NCI-H1417 (cell line): ENCODE measurements around the gene GRK5.
A peak's percentile ranks its signal among the peaks of the same experiment; 100 is the strongest.

ENCODE experiments used
- DNase-seq, 3 experiments: peaks; one replicate each; lab custom pipeline; 2025; lab: John Stamatoyannopoulos, UW

The GRK5 gene

GRCh38 chr10:119343011-119343601 lies 135.7 kb downstream of the GRK5 start:
- no peak for DNase-seq

- DNase-seq, result peak; percentile 7 to 54 (median 27)
Measured at GRCh38 chr10:119344381-119344780, 137.0 kb downstream of the GRK5 start.

- no peak for DNase-seq
Measured at GRCh38 chr10:119346095-119346832, 138.9 kb downstream of the GRK5 start.

- DNase-seq, result no peak
Measured at GRCh38 chr10:119347181-119347974, 140.0 kb downstream of the GRK5 start.

DNA sequence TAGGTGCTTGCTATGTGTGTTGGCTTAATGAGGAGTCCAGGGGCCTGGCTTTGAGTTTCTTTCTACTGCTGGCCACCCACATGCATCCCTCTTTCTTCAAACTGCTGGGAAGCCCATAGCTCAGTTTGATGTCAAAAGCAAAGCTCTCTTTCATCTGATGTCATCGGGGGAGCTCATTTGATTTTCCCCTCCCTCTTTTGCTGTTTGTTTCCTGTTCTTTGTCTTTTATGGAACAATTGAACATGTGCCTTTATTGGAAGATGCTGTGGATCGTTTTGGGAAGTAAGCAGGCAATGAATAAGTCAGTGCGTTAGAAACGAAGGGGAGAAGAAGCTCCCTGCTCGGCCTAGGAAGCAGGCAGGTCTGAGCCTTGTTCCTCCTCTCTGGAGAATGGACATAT lies 140.7 kb downstream of the GRK5 start:
- no peak for DNase-seq

DNA sequence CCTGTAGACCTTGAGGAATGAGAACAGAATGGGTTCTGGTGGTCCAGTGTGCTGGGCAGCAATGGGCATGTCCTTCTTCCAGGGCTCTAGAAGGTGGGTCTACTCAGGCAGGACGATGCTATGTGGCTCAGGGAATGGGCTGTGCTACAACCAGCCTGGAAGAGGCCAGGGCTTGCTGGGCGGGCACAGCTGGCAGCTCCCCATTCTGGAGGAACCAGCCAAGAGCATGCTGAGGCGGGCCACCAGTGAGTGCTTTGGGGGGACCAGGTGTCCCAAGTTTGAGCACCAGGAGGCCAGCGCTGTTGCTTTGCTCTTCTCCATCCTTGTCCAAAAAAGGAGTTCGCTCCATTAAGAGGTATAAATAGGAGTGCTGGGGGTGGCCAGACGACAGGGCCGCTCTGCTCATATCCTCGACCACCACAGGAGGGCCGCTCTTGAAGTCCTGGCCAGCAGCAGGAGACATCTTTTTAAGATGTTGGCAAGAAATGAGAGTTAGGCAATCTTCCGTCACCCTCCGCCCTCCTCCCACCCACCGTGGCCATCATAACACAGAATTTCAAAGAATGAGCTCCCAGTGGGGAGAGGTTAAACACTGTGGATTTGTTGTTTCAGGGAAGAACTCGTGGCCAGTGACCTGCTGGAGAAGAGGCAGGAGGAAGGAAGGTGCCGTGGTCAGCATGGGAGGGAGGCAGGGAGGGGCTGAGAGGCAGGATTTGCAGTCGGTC lies 141.3 kb downstream of the GRK5 start:
- no peak for DNase-seq

GRCh38 chr10:119349341-119349740 lies 142.0 kb downstream of the GRK5 start:
- no peak for DNase-seq

DNA sequence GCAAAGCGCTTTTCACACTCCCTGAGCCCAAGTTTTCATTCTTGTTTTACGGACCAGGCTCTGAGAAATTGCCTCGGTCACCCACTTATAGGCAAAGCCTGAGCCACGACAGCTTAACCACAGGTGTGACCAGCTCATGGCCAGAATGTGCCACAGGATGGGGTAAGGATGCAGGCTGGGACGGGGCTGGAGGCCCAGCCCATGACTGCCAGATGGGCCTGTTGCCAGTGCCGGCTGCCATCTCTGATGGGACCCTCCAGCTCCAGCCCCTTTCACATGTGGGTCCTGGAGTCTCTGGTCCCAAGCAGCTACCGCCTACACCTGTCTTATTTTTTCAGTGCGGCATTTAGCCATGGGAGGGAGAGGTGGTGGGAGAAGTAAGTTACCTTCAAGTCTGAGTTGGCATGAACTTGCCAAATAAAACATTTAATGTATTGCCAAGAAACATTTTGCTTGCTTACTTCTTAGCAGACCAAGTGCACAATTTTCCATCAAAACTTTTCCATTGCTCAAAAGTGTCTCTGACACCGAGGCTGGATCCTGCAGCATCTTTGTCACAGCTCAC lies 142.6 kb downstream of the GRK5 start:
- no peak for DNase-seq

- no peak for DNase-seq
Measured at GRCh38 chr10:119350502-119351097, 143.2 kb downstream of the GRK5 start.

DNA sequence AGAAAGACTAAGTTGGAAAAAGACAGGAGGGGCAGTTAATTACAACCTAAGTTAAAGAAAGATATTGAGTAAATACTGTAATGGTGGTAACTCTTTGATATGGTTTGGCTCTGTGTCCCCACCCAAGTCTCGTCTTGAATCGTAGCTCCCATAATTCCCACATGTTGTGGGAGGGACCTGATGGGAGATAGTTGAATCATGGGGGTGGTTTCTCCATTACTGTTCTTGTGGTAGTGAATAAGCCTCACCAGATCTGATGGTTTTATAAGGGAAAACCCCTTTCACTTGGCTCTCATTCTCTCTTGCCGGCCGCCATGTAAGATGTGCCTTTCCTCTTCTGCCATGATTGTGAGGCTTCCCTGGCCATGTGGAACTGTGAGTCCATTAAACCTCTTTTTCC lies 143.8 kb downstream of the GRK5 start:
- DNase-seq, result no peak

DNA sequence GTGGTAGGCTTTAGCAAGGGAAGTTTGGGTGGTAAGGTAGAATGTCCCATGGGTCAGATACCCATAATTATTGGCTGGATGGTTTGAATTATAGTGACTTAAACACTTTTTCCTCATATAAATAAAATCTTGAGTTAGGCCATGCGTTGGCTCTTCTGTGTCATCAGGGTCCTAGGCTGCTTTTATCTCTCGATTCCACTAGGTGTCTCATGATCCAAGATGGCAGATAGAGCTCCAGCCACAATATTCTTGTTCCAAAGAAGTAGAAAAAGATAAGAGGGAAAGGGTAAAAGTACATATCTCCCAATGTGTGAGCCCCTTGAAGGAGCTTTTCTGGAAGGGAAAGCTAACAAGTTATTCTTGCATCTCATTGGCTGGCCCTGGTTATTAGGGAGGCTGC lies 144.7 kb downstream of the GRK5 start:
- DNase-seq, result no peak

DNA sequence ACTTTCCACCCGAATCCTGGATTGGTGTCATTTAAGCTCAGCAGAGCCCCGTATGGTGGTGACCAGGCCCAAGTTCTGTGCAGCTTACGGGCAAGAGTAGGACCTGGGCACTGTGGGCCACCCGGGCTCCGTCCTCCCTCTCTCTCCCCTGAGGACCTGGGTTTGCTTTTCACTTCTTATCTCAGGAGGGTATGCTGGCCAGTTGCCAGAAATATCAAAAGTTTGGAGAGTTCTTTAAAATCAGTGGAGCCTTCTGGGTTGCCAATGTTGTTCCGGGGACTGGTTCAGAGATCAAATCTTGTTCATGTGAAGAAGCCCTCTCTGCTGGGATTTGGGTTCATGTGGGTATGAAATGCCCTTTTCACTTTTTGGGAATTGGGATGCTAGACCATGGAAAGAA lies 145.4 kb downstream of the GRK5 start:
- DNase-seq, result no peak

DNA sequence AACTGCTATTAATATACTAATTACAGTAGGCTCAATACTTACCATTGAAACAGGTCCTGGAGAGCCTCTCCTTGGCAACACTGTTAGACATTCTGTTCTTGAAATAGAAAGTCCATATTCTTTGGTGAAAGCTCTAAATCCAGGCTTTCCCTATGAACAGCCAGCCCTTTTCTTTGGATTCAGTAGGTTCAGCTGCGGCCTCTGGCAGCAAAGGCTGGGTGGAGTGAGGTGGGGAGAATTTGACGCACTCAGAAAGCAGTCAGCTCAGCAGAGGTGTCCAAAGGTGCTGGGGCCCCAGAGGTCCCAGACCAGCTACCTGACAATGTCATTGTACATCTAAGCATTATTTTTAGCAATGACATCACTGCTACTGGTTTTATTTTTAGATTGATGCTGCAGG lies 146.1 kb downstream of the GRK5 start:
- no peak for DNase-seq

- no peak for DNase-seq
Measured at GRCh38 chr10:119355930-119356329, 148.6 kb downstream of the GRK5 start.

DNA sequence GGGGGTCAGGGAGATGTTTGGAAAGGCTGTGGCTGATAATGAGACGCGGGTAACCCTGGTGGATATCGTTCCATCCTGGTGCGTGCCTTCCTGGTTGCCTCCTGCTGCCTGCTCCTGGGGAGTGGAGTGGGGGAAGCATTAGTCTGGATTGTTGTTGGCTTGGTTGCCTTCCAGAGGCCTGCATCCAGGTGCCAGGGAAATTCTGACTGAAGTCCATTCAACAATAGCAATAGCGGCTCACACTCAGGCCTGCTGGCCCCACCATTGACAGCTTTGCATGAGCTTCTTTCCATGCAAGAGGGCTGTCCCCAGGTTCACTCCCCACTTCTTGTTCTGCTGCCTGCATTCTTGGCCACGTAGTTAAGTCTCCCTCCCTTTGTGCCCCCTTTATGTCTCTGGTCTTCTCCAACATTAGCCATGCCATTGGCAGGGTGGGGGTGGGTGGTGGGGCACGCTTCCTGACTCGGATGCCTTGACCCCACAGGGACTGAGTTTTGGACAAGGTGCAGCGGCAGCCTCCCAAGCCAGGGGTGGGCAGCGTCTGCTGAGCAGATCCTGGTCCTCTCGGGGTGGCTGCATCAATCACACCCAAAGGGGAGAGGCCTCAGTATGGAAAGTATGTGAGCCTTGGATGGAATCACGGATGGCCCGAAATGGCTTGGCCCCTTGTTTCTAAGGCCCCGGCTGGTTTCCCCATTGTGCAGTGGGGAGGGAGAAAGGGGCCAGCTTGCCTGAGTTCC lies 150.2 kb downstream of the GRK5 start:
- DNase-seq, result no peak

- DNase-seq, result no peak
Measured at GRCh38 chr10:119358152-119358512, 150.8 kb downstream of the GRK5 start.

- no peak for DNase-seq
Measured at GRCh38 chr10:119358567-119358966, 151.2 kb downstream of the GRK5 start.

GRCh38 chr10:119359025-119359424 lies 151.7 kb downstream of the GRK5 start:
- no peak for DNase-seq

DNA sequence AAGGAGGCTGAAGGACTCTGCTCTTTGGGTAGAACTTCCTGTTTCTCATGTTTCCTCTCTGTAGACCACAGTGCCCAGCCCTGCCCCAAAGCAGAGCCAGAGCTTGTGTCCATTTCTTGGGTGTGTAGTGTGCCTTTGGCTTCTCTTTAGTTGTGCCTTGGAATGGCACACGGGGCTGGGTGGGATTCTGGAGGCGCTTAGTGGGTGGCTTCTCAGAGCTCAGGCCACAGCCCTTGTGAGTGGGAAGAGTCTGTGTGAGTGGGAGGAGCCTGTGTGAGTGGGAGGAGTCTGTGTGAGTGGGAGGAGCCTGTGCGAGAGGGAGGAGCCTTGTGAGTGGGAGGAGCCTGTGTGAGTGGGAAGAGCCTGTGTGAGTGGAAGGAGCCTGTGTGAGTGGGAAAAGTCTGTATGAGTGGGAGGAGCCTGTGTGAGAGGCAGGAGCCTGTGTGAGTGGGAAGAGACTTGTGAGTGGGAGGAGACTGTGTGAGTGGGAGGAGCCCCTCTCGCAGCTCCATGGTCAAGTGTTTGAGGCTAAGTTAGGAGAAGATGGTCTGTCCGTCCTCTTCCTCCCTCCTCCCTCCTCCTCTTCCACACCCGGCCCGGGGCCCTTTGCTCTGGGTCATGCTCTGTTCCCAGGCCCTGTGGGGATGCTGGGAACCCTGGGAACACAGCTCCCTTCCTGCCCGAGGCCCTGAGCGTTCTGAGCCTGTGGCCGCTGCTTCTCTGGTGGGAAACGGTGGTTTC lies 153.0 kb downstream of the GRK5 start:
- no peak for DNase-seq

DNA sequence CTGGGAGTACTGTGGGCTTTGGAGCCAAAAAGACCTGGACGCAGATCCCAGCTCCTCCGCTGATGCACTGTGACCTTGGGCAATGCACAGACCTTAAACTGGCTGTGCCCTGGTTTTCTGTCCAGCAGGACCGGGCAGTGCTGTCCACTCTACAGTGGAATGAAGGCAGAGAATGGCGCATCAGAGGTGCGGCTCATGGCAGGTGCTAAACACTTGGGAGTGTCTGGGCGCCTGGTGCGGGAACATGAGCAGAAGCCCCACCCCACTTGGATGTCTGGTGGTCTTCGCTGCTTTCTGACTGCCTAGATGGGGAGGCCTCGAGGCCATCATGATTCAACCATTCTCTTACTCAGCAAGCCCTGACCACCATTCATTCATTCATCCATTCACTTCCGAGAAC lies 153.7 kb downstream of the GRK5 start:
- no peak for DNase-seq
